Measurements from ENCODE around the gene ZNF556.

Gene ZNF556

GRCh38 chr19:2917275-2918184 is 50.4 kb downstream of the ZNF556 start:
- no peak overlapping the region for H3K9ac ChIP-seq (ENCODE audit: low read length)
- H3K9me3 ChIP-seq (ENCODE audit: control insufficient read depth, insufficient read depth, low read depth, low read length) = peaks cover 68% of the 10 kb centered on the region
- no peaks in the 10 kb centered on the region for H3K4me1 ChIP-seq (ENCODE audit: control insufficient read depth, insufficient read depth, low read length)
- no peak overlapping the region for H3K27ac ChIP-seq (ENCODE audit: low read depth, low read length)
- H3K27me3 ChIP-seq (ENCODE audit: control insufficient read depth, insufficient read depth, low read length) = no peaks in the 10 kb centered on the region
- peak overlapping the region; percentile 17; the same call in 1 of the 2 replicates for H3K4me3 ChIP-seq (ENCODE audit: low read depth, low read length)
- H3K36me3 ChIP-seq (ENCODE audit: control insufficient read depth, insufficient read depth, low read length) = peaks cover 49% of the 10 kb centered on the region

DNA sequence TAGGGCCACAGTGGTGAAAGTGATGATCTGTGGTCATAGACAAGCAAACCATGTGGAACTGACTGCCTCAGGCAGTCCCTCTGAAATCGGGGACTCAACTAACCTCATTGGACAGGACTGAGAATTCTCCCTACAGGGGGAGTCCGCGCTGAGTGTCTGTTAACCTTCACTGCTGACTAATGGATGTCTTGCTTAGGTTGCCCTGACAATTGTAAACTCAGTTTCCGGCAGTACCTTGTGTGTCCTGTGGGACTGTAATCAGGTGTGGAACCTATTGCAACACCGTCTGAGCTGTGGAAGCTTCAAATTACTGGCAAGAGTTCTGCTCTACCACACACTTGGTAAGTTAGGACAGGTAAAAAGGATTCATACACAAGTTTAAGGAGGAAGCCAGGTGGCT is 55.9 kb downstream of the ZNF556 start:
- H3K27me3 ChIP-seq (ENCODE audit: control insufficient read depth, insufficient read depth, low read length) = no peaks in the 10 kb centered on the region
- no peak overlapping the region for H3K9ac ChIP-seq (ENCODE audit: low read length)
- H3K36me3 ChIP-seq (ENCODE audit: control insufficient read depth, insufficient read depth, low read length) = peaks cover 16% of the 10 kb centered on the region
- no peak overlapping the region for H3K27ac ChIP-seq (ENCODE audit: low read depth, low read length)
- H3K4me1 ChIP-seq (ENCODE audit: control insufficient read depth, insufficient read depth, low read length) = 0 out of 2 replicates have a peak, but pooled peaks cover 8% of the 10 kb centered on the region
- H3K4me3 ChIP-seq (ENCODE audit: low read depth, low read length) = no peak overlapping the region
- peaks cover 22% of the 10 kb centered on the region for H3K9me3 ChIP-seq (ENCODE audit: control insufficient read depth, insufficient read depth, low read depth, low read length)

GRCh38 chr19:2923510-2923909 is 56.4 kb downstream of the ZNF556 start:
- Histone ChIP-seq H3K27me3 (ENCODE audit: control insufficient read depth, insufficient read depth, low read length) (no peaks in the 10 kb centered on the region), H3K27ac (ENCODE audit: low read depth, low read length) (no peak overlapping the region), H3K4me3 (ENCODE audit: low read depth, low read length) (no peak overlapping the region), H3K4me1 (ENCODE audit: control insufficient read depth, insufficient read depth, low read length) (0 out of 2 replicates have a peak, but pooled peaks cover 8% of the 10 kb centered on the region), H3K9me3 (ENCODE audit: control insufficient read depth, insufficient read depth, low read depth, low read length) (peaks cover 18% of the 10 kb centered on the region), H3K36me3 (ENCODE audit: control insufficient read depth, insufficient read depth, low read length) (peaks cover 11% of the 10 kb centered on the region), H3K9ac (ENCODE audit: low read length) (no peak overlapping the region)

DNA sequence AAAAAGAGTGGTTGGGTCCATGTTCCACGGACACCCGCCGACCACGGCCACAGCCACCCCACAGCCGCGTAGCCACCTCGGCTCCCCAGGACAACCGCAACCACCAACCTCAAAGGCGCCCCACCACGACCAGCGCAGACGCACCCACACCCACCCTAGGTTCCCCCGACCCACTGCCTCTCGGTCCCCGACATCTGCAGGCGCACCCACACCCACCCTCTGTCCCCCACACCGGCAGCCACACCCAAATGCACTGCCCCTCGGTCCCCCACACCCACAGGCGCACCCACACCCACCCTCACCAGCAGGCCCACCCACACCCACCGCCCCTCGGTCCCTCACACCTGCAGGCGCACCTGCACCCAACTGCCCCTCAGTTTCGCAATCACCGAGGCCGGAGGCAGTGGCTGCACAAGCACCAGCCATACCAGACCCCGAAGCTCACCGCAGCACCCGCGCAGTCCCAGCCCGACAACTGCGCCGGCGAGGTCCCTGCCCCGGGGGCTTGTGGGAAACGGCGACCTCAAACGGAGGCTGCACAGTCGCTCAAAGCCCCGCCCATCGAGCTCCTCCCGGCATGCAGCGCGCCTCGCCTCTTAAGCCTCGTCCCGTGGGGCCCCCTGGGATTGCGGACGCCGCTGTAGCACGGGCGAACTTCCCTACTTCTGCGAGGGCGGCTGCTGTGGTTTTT is 59.4 kb downstream of the ZNF556 start:
- Histone ChIP-seq H3K27ac (ENCODE audit: low read depth, low read length) (no peak overlapping the region), H3K4me3 (ENCODE audit: low read depth, low read length) (no peak overlapping the region), H3K4me1 (ENCODE audit: control insufficient read depth, insufficient read depth, low read length) (0 out of 2 replicates have a peak, but pooled peaks cover 8% of the 10 kb centered on the region), H3K9ac (ENCODE audit: low read length) (no peak overlapping the region), H3K36me3 (ENCODE audit: control insufficient read depth, insufficient read depth, low read length) (peaks cover 6% of the 10 kb centered on the region), H3K27me3 (ENCODE audit: control insufficient read depth, insufficient read depth, low read length) (no peaks in the 10 kb centered on the region), H3K9me3 (ENCODE audit: control insufficient read depth, insufficient read depth, low read depth, low read length) (peaks cover 10% of the 10 kb centered on the region)

DNA sequence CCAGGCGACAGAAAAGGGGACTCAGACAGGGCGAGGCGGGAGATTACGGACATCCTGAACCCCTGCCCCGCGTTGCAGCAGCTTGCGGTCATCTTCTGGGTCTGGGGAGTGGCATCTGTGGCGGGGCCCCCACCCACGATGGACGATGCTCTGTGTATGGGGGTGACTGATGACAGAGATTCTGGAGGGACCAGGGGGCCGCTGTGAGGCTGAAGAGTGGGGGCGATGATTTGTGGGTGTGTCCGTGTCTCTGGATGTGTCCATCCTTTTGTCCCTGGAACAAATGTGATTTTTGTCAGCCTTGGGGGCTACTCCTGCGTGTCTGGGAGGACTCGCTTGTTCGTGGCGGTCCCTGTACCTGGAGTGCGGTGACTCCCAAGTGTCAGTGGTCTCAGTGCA is 59.9 kb downstream of the ZNF556 start:
- Histone ChIP-seq H3K4me1 (ENCODE audit: control insufficient read depth, insufficient read depth, low read length) (0 out of 2 replicates have a peak, but pooled peaks cover 8% of the 10 kb centered on the region), H3K9ac (ENCODE audit: low read length) (no peak overlapping the region), H3K27me3 (ENCODE audit: control insufficient read depth, insufficient read depth, low read length) (no peaks in the 10 kb centered on the region), H3K9me3 (ENCODE audit: control insufficient read depth, insufficient read depth, low read depth, low read length) (peaks cover 10% of the 10 kb centered on the region), H3K4me3 (ENCODE audit: low read depth, low read length) (no peak overlapping the region), H3K27ac (ENCODE audit: low read depth, low read length) (no peak overlapping the region), H3K36me3 (ENCODE audit: control insufficient read depth, insufficient read depth, low read length) (peaks cover 6% of the 10 kb centered on the region)
